Activated CD4-positive, alpha-beta T cell treated with anti-CD3 and anti-CD28 coated beads for 24 hours (primary cell): ENCODE data around the gene HMX3.

ENCODE experiments used
- DNase-seq, 2 donors: peaks; one replicate each; pipeline ENCODE4 v3.0.0-alpha.2; 2020; ENCODE audit warnings: low read depth in 2 of 2

The HMX3 gene

DNA sequence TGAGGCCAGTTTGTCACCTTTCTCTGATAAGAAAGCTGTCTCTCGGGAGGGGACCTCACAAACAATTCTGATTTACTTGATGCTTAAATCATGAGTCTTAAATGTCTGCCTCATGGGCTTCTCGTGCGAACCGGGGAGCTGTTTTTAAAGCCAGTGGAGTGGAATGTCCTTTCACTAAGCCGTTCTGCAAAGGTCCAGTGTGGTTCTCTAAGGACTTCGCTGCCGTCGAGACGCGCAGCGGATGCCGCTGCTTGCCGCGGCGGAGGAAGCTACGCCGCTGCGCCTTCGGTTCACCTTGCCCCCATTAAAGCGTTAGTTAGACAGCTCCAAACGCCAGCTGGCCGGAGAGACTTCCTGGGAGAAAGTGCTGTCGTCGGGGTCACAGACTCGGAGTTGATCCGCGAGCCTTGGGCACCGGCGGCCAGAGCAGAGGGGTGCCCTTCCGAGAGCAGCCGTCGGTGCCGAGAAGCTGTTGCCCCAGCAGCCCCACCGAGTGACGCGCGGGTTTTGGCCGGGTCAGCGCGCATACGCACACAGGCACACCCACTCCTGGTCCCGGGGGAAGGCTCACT, 1.3 kb upstream of the HMX3 start:
- DNase-seq: no peak

DNA sequence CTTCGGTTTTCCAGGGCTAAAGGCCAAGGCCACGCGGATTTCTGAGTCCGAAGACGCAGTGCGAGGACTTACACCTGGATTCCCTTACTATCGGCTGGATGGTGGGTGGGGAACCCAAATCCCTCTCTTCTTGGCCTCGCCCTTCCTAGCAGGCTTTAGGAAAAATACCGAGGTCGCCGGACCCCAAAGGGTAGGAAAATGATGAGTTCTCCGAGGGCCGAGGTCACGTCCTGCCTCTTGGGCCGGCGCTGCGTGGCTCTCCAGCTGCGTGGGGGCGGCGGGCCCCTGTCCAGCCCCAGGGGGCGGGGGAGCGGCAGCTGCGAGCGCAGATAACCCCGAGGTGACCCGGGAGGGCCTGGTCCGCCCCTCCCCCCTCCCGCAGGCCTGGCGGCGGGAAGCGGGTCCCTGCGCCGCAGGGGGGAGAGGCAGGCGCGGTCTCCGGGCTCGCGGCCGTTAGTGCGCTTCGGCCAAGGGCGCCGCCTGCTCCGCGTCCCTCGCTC, 805 bp upstream of the HMX3 start:
- no peak for DNase-seq

GRCh38 chr10:123136221-123136805, 543 bp downstream of the HMX3 start:
- no peak for DNase-seq

GRCh38 chr10:123136806-123137642, 1.3 kb downstream of the HMX3 start:
- no peak for DNase-seq

- no peak for DNase-seq
These were observed 3.4 kb downstream of the HMX3 start for GRCh38 chr10:123139165-123139520.

GRCh38 chr10:123139521-123140163, 3.9 kb downstream of the HMX3 start:
- DNase-seq: no peak

GRCh38 chr10:123140164-123140982, 4.6 kb downstream of the HMX3 start:
- DNase-seq: no peak

DNA sequence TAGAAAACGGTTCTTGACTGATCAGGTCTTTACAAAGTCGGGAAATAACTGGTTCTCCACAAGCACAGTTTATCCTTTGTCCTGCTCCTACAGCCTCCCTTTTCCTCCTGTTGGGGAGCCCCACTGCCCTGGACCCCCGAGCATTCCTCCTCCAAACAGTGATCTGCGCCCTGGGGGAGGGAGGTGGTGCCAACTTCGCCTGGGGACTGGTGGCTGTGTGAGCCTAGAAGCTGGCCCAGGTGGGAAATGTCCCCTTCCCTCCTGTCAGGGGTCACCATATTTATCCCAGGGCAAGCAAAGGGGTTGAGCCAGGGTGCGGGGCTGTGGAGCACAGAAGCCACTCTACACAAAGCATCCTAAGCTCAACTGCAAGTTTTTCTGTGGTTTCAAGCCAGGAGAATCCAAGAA, 5.2 kb downstream of the HMX3 start:
- no peak for DNase-seq

- DNase-seq: no peak
These were observed 6.3 kb downstream of the HMX3 start for GRCh38 chr10:123141791-123142700.

GRCh38 chr10:123142701-123143161, 7.0 kb downstream of the HMX3 start:
- DNase-seq: no peak

- no peak for DNase-seq
These were observed 7.5 kb downstream of the HMX3 start for GRCh38 chr10:123143162-123143824.

DNA sequence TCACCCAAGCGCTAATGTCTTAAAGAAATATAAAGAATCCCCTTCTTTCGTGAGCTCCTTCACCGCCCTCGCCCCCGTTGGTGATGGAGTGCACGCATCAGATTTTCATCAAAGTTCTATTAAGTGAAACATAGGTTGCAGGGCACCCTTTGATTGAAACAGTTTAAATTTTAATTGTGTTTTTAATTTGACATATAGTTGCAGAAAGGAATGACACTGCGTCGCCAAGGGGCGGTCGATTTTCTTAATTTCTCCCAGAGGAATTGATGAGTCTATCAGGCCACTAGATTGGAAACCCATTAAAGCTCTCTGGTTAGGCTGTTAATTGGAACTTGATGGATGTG, 8.0 kb downstream of the HMX3 start:
- DNase-seq: no peak

GRCh38 chr10:123144697-123145541, 9.1 kb downstream of the HMX3 start:
- no peak for DNase-seq

GRCh38 chr10:123145542-123146012, 9.8 kb downstream of the HMX3 start:
- DNase-seq: no peak

DNA sequence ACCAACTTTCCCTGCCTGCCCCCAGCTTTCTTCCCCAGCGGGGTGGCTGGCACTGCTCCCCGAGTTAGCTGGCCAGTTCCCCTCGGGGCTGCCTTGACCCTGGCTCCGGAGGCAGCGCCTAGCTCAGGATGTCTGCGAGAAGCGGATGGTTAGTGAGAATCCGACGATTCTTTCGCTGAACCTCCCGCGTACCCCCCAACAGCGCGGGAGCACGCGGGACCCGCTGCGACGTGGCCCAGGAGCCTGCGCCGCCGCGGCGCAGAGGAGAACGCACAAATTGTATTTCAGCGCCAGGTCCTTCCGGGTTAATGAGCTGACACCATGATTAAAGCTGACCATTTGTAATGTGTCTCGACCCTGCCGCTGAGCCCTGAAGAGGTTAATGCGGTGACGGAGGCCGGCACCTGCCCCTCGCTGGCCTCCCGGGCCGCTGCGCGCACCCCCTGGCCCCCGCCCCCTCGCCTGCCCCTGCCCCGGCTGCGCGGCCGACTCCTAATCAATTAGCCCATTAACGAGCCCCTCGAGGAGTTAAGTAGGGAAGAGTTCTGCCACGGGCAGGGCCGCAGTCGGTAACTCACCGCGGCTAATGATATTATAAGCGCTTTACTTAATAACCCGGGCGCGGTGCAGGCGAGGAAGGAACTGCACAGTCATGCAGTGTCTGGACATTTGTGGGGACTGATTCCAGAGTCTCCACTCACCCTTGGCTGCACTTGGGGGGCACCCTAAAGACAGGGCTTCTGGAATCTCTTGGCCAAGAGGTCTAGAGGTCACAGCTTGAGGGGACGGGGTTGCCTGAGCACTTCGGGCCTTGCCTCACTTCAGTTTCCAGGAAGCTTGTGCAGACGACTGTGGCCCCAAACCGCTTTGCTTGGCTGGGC, 10.5 kb downstream of the HMX3 start:
- no peak for DNase-seq

DNA sequence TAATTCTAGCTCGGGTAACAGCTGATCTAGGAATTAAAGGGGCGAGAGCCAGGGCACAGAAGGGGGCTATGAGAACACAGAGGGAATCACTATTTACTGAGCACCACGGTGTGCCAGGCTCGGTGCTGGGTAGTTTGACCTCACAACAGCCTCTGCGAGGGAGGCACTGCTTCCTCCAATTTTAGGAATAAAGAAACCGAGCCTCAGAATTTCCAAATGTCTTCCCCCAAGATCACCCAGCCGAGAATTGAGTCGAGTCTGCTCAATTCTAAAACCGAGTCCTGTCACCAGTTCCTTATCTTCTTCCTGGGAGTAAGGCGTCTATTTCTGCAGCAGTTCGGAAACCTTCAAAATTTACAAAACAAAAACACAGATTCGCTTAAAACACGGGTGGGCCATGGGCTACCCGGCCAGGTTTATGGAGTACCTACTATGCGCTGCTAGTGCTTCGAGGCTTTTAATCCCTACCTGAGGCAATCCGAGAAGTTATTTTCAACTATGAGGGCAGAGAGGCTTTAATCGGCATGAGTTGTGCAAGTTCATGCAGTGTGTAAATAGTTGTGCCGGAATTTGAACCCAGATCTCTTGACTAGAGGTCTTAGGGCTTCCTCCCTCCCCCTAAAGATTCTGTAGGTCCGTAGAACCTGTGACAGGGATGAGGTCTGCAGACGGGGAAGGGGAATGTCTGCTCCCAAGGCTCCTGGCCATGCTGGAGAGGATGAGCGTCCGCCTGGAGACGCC, 11.3 kb downstream of the HMX3 start:
- DNase-seq: no peak
